HG03066 (cell line): ENCODE measurements around the gene FBXW5.

Experiments
- ATAC-seq: cut with Tn5 transposase; IDR thresholded peaks from one replicate; pipeline ENCODE4 v1.9.1; 2021; ENCODE audit warnings: low read depth; ENCODE audit not compliant: unreplicated experiment

The FBXW5 gene

GRCh38 chr9:136978073-136978864 lies 33.7 kb upstream of the FBXW5 start:
- no peak for ATAC-seq

GRCh38 chr9:136977649-136978072 lies 33.1 kb upstream of the FBXW5 start:
- ATAC-seq, result no peak

- no peak for ATAC-seq
These were observed 32.7 kb upstream of the FBXW5 start, which contains the start of gene PTGDS for GRCh38 chr9:136977223-136977622. TSS of gene PTGDS (plus strand) at chr9:136977504. CDS start at chr9:136977579, 75 bp downstream.

DNA sequence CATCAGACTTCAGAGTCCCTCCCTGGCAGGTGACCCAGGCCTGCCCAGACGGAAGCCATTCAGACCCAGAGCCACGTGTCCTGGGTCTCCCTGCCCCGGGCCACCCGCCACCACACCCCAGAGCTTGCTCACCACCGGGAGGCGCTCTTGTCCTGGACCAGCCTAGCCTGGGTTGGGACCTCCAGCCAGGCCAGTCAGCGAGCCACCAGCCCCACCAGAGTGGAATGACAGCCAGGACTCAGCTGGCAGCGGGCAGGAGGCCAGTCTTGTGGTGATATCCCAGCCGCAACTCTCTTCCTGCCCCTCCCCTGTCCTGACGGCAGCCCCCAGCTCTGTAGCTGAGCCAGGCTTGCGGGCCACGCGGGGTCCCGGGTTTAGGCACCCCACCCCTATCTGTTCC lies 31.1 kb upstream of the FBXW5 start:
- no peak for ATAC-seq

- ATAC-seq, result no peak
These were observed 30.4 kb upstream of the FBXW5 start for GRCh38 chr9:136974817-136975535.

GRCh38 chr9:136973618-136974617 lies 29.4 kb upstream of the FBXW5 start:
- ATAC-seq, result no peak

DNA sequence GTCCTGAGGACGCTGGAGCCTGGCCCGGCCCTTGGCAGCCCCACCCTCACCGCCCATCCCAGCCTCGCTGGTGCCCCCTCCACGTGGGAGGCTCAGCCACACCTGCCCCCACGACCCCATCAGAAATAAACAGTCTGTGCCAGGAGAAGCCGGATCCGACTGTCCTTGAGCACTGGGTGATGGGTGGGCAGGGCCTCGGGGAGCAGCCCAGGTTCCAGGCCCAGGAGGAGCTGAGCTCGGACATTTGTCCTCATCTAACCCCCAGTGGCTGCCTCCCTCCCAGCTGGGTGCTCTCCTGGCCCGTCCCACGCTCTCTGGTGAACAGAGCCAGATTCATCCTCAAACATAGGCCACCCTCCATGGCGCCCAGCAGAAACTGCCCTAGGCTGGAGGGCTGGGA lies 28.2 kb upstream of the FBXW5 start:
- ATAC-seq, result no peak

GRCh38 chr9:136972335-136972734 lies 27.8 kb upstream of the FBXW5 start:
- ATAC-seq, result no peak

DNA sequence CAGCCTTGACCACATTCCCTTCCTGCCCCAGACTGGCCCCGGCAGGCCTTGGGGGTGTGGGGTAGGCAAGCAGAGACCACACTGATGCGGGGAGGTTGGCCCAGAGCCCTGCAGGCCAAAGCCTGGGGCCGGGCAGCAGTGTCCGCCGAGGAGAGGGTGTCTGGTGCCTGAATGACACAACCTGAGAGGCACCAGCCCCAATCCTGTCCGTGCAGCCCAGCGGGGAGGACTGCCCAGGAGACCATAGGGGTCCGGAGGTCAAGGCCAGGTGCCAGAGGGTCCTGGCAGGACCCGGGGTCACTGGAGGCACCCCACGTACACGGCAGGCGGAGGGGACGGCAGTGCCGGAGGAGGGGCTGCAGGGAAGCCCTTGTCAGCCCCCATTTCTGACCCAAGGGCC lies 27.2 kb upstream of the FBXW5 start:
- no peak for ATAC-seq

DNA sequence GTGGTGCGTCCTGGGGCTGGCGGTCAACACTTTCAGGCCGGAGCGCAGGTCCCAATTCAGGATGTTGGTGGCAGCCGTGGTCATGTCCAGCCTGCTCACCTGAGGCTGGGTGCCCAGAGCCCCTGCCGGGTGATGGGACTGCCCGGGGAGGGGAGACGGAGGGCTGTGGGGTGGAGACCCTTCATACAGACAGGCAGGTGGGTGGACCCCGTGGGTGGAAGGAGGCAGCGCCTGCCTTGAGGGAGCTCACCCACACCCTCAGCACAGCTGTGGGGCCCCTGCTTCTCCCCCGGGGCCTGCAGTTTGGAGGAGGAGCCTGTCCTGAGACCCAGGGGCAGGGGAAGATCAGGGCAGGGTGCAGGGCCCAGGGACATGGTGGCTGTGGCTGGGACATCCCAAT lies 25.8 kb upstream of the FBXW5 start:
- no peak for ATAC-seq

DNA sequence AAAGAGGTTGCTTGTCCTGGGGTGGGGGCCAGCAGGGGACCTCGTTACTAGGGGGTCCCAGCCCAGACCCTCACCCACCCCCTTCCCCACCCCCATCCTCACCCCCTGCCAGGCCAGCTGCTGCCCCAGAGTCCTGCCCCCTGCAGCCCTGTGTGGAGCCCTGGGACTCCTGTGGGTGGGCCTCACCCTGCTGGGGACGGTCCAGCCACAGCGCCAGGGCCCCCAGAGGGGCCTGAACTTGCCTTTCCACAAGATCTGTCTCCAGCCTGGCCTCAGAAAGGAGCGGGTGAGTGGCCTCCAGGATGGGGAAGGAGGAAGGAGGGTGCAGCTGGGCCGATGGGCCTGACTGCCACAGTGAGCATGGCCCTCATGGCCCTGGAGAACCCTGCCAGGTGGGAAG lies 25.2 kb upstream of the FBXW5 start:
- no peak for ATAC-seq

GRCh38 chr9:136969150-136969549 lies 24.6 kb upstream of the FBXW5 start:
- no peak for ATAC-seq

DNA sequence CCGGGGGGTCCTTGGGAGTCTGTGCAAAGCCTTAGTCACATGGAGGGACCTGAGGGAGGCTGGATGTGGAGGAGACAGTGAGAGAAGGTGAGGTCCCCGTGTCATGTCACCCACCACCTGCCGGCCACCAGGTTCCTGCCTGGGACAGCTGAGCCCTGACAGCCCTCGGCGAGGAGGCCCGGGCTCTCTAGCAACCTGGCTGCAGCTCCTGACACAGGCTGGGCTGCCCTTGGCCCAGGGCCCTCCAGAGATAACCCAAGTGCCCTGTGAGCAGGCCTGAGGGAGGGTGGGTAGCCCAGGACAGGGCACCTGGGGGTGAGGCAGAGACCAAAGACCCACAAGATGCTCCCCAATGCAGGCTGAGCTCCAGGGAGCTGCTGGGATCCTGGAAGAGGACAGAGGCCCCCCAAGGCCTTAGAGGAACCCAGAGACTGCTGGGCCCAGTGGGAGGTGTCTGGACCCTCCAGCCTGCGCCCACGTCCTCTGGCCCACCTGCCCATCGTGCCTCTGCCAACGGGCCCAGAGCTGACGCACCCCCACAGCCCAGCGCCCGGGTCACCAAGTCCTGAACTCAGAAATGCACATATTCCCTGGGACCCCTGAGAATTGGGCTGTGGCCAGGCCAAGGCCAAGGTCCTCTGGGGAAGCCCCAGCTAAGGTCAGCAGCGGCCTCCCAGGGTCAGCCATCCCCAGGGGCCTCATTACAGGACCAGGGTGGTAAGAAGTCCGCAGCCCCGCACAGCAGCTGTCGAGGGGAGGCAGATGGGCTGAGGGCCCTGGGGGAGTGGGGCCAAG lies 24.0 kb upstream of the FBXW5 start:
- no peak for ATAC-seq

DNA sequence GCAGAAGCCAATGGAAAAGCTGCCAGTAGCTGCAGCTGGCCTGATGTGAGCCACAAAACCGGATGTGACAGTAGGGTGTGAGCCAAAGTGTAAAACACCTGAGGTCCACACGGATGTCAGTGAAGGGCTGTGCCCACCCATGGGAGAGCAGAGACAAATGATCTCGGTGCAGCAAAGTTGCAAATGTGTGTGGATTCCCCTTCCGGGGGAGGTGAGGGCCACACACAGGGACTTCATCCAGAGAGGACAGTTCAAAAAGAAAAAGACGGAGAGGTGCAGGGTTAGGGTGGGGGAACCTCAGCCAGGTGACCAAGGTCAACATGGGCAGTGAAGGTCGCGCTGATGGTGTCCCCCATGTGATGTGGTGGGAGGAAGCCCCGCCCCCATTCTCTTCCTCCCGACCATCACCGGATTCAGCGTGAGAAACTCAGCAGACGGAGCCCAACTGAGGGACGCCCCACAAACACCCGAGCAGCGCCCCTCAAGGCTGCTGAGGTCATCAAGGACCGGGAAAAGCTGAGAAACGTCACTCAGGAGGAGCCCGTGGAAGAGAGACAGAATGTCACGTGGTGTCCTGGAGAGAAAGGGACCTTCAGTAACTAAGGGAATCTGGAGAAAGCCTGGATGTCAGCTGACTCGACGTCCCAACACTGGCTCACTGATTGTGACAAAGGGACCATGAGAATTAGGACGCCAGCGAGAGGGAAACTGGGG lies 21.4 kb upstream of the FBXW5 start:
- ATAC-seq, result no peak

- no peak for ATAC-seq
These were observed 20.4 kb upstream of the FBXW5 start for GRCh38 chr9:136964833-136965422.

- no peak for ATAC-seq
These were observed 19.7 kb upstream of the FBXW5 start for GRCh38 chr9:136964171-136964689.

GRCh38 chr9:136963751-136964150 lies 19.2 kb upstream of the FBXW5 start:
- no peak for ATAC-seq

DNA sequence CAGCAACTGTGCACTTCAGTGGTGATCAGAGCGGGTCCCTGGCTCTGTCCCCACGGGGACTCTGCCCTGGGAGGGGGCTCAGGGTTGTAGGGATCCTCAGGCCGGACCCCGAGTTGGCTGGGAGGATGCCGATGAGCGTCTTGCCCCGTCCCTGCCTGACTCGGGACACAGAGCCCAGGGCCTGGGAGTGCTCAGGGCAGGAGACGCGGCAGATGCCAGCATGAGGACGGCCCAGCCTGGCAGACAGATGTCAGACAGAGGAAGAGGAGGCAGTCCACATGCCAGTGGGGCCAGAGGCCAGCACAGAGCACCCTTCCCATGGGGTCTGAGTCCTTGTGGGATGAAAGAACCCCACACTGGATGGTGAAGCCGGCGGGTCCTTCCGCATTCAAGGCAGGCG lies 18.8 kb upstream of the FBXW5 start:
- no peak for ATAC-seq
